Tibial nerve (tissue), 4 donors: ENCODE results near the gene ZFX. TPM values are rescaled to one million over a fixed set of nuclear protein-coding genes. Genes with fewer than 3 reads are reported as not detected.

Experiments used
- DNase-seq, 2 donors: peaks; one replicate each; pipeline ENCODE4 v3.0.0-alpha.2; 2019; ENCODE audit warnings: low spot score in 2 of 2
- H3K27ac ChIP-seq, 4 donors: fragments of 200-600 bp; sonication (generic) in 3 of 4; one replicate each; pipeline ENCODE4 v1.5.1; 2017 to 2019; ENCODE audit warnings: mild to moderate bottlenecking in 1 of 4
- H3K27me3 ChIP-seq, 2 donors: fragments of 200-600 bp; sonication (generic) in 1 of 2; one replicate each; pipeline versions ENCODE4 v1.5.1 to v1.6.0; 2017 to 2019
- H3K36me3 ChIP-seq, 3 donors: fragments of 200-600 bp; sonication (generic); one replicate each; pipeline ENCODE4 v1.5.1; 2018 to 2019
- H3K4me1 ChIP-seq, 4 donors: fragments of 200-600 bp; sonication (generic) in 3 of 4; one replicate each; pipeline ENCODE4 v1.5.1; 2017 to 2019
- H3K4me3 ChIP-seq, 4 donors: fragments of 200-600 bp; sonication (generic) in 3 of 4; one replicate each; pipeline ENCODE4 v1.5.1; 2017 to 2019; ENCODE audit warnings: mild to moderate bottlenecking in 1 of 4, moderate library complexity in 1 of 4
- H3K9me3 ChIP-seq, 4 donors: fragments of 200-600 bp; sonication (generic) in 3 of 4; one replicate each; pipeline ENCODE4 v1.5.1; 2017 to 2019
- CTCF ChIP-seq, 5 experiments: fragments of 200-600 bp in 3 of 5; fragments of 450-650 bp in 2 of 5; sonication (generic) in 3 of 5; IDR thresholded peaks; one replicate each; pipeline ENCODE4 v1.5.1; 2016 to 2019; ENCODE audit warnings: antibody characterized with exemption in 5 of 5, mild to moderate bottlenecking in 3 of 5, moderate library complexity in 2 of 5
- EP300 ChIP-seq, 2 donors: sonication (generic); formaldehyde crosslinking; IDR thresholded peaks; one replicate each; pipeline ENCODE4 v1.6.1; 2017; ENCODE audit warnings: antibody characterized with exemption in 2 of 2, mild to moderate bottlenecking in 1 of 2
- POLR2A ChIP-seq, 2 donors: fragments of 450-650 bp; IDR thresholded peaks; one replicate each; pipeline ENCODE4 v1.6.1; 2017; ENCODE audit warnings: antibody characterized with exemption in 2 of 2, mild to moderate bottlenecking in 2 of 2, moderate library complexity in 2 of 2
- WGBS, 2 donors: methylation state at CpG; one replicate each; pipeline ENCODE4 v1.1.5; 2018; 5-methylcytosine and 5-hydroxymethylcytosine counted together
- total RNA-seq, 4 donors: library from RNA; depleted of rRNA; stranded (reverse); fragments of >200 nt; gene quantifications; one replicate each; pipeline ENCODE4 v1.1.0, GENCODE V29; 2016

Gene ZFX
- total RNA-seq, 4 donors from 2014 or later, result 30.4 to 136 (median 33.3) TPM

GRCh38 chrX:24242649-24243175 is 93.2 kb downstream of the ZFX start:
- 39 to 58% methylated on average over 4 to 8 of the region's 8 CpGs for WGBS, 2 donors
- DNase-seq, result peak; percentile 40 to 71

GRCh38 chrX:24243188-24243587 is 93.7 kb downstream of the ZFX start:
- H3K9me3 ChIP-seq, result no peaks in the 10 kb centered on the region
- no peak overlapping the region for H3K27ac ChIP-seq
- peaks cover 0 to 5% of the 10 kb centered on the region in 2 donors for H3K27me3 ChIP-seq
- no peak for TF ChIP-seq EP300 (IDR thresholded peaks at IDR 0.05)
- TF ChIP-seq CTCF (IDR thresholded peaks at IDR 0.05), result no peak
- TF ChIP-seq POLR2A (IDR thresholded peaks at IDR 0.05), result no peak
- no peak for DNase-seq
- H3K4me3 ChIP-seq, result no peak overlapping the region
- no peaks in the 10 kb centered on the region for H3K36me3 ChIP-seq
- 60 to 63% methylated on average over 5 of the region's 5 CpGs for WGBS, 2 donors
- H3K4me1 ChIP-seq, result peaks cover 0 to 3% (median 0%) of the 10 kb centered on the region in 4 donors

More at GRCh38 chrX:24242649-24243175, 93.2 kb downstream of the ZFX start:
- peaks cover 0 to 3% (median 0%) of the 10 kb centered on the region in 4 donors for H3K4me1 ChIP-seq
- H3K27ac ChIP-seq, result no peak overlapping the region
- H3K4me3 ChIP-seq, result no peak overlapping the region
- no peaks in the 10 kb centered on the region for H3K36me3 ChIP-seq
- TF ChIP-seq CTCF (IDR thresholded peaks at IDR 0.05) (no peak), EP300 (IDR thresholded peaks at IDR 0.05) (peak in 1 of 2 donors; percentile 63)
- H3K9me3 ChIP-seq, result no peaks in the 10 kb centered on the region
- peaks cover 0 to 5% of the 10 kb centered on the region in 2 donors for H3K27me3 ChIP-seq

GRCh38 chrX:24243692-24244091 is 94.2 kb downstream of the ZFX start:
- Histone ChIP-seq H3K4me3 (no peak overlapping the region), H3K4me1 (peaks cover 0 to 3% (median 0%) of the 10 kb centered on the region in 4 donors), H3K27ac (no peak overlapping the region), H3K27me3 (peaks cover 0 to 5% of the 10 kb centered on the region in 2 donors), H3K9me3 (no peaks in the 10 kb centered on the region), H3K36me3 (no peaks in the 10 kb centered on the region)
- no peak for DNase-seq
- no peak for TF ChIP-seq EP300 (IDR thresholded peaks at IDR 0.05)
- TF ChIP-seq POLR2A (IDR thresholded peaks at IDR 0.05), result no peak
- TF ChIP-seq CTCF (IDR thresholded peaks at IDR 0.05), result no peak
- 60 to 71% methylated on average over 3 of the region's 3 CpGs for WGBS, 2 donors

- WGBS, 2 donors, result 64 to 68% methylated on average over 6 of the region's 6 CpGs
- no peaks in the 10 kb centered on the region for H3K36me3 ChIP-seq
- peaks cover 0 to 3% (median 0%) of the 10 kb centered on the region in 4 donors for H3K4me1 ChIP-seq
- TF ChIP-seq POLR2A (IDR thresholded peaks at IDR 0.05), result no peak
- no peak for TF ChIP-seq EP300 (IDR thresholded peaks at IDR 0.05)
- TF ChIP-seq CTCF (IDR thresholded peaks at IDR 0.05), result no peak
- DNase-seq, result no peak
- no peak overlapping the region for H3K4me3 ChIP-seq
- H3K27ac ChIP-seq, result no peak overlapping the region
- no peaks in the 10 kb centered on the region for H3K9me3 ChIP-seq
- H3K27me3 ChIP-seq, result peaks cover 0 to 9% of the 10 kb centered on the region in 2 donors
Measured at GRCh38 chrX:24245202-24245601, 95.7 kb downstream of the ZFX start.

- H3K27me3 ChIP-seq, result peaks cover 0 to 30% of the 10 kb centered on the region in 2 donors
- no peaks in the 10 kb centered on the region for H3K36me3 ChIP-seq
- TF ChIP-seq POLR2A (IDR thresholded peaks at IDR 0.05), result no peak
- no peak for TF ChIP-seq CTCF (IDR thresholded peaks at IDR 0.05)
- no peak for TF ChIP-seq EP300 (IDR thresholded peaks at IDR 0.05)
- no peak overlapping the region for H3K4me3 ChIP-seq
- 86 to 91% methylated on average over 4 of the region's 4 CpGs for WGBS, 2 donors
- H3K27ac ChIP-seq, result no peak overlapping the region
- H3K4me1 ChIP-seq, result no peaks in the 10 kb centered on the region
- DNase-seq, result no peak
- H3K9me3 ChIP-seq, result no peaks in the 10 kb centered on the region
Measured at GRCh38 chrX:24248042-24248441, 98.5 kb downstream of the ZFX start.
